ENCODE data around the gene SNN. TPM values are rescaled to one million over a fixed set of nuclear protein-coding genes. Genes with fewer than 3 reads are reported as not detected.
A peak's percentile ranks its signal among the peaks of the same experiment; 100 is the strongest.

The SNN gene
- polyA plus RNA-seq, 1 experiment: 7.5 TPM

- DNase-seq (ENCODE audit: low read depth): no peak
- TF ChIP-seq CTCF (IDR thresholded peaks at IDR 0.05; ENCODE audit: insufficient read depth, low read depth, low read length): no peak
- Histone ChIP-seq H3K27me3 (ENCODE audit: control insufficient read depth, insufficient read depth, low read length) (no peaks in the 10 kb centered on the region), H3K36me3 (ENCODE audit: control insufficient read depth, insufficient read depth, low read length) (no peaks in the 10 kb centered on the region), H3K4me3 (ENCODE audit: low read depth, low read length) (no peak overlapping the region)
- ChIA-PET CTCF (interaction anchor here (0.9 to 1.5 kb wide), 2 partner anchors 8 to 259 kb away, joined by 4 to 5 read pairs; no protein-coding TSS in a partner anchor), POLR2A (no interaction called here)
These were observed 1.9 kb upstream of the SNN start for GRCh38 chr16:11666103-11667055.

GRCh38 chr16:11667221-11667823 is 933 bp upstream of the SNN start:
- POLR2A ChIA-PET: no interaction called here

GRCh38 chr16:11668623-11669379 is 546 bp downstream of the SNN start:
- no peak for DNase-seq (ENCODE audit: low read depth)
- CTCF ChIA-PET: interaction anchor here (0.8 to 1.4 kb wide), 3 partner anchors 16 to 46 kb away, joined by 3 to 5 read pairs (median 5); no protein-coding TSS in a partner anchor
- Histone ChIP-seq H3K4me3 (ENCODE audit: low read depth, low read length) (peak overlapping the region; percentile 87), H3K27me3 (ENCODE audit: control insufficient read depth, insufficient read depth, low read length) (no peaks in the 10 kb centered on the region), H3K36me3 (ENCODE audit: control insufficient read depth, insufficient read depth, low read length) (no peaks in the 10 kb centered on the region)
- POLR2A ChIA-PET: no interaction called here
- no peak for TF ChIP-seq CTCF (IDR thresholded peaks at IDR 0.05; ENCODE audit: insufficient read depth, low read depth, low read length)

More at GRCh38 chr16:11667221-11667823, 933 bp upstream of the SNN start:
- H3K27me3 ChIP-seq (ENCODE audit: control insufficient read depth, insufficient read depth, low read length): no peaks in the 10 kb centered on the region
- no peaks in the 10 kb centered on the region for H3K36me3 ChIP-seq (ENCODE audit: control insufficient read depth, insufficient read depth, low read length)
- DNase-seq (ENCODE audit: low read depth): no peak
- no peak for TF ChIP-seq CTCF (IDR thresholded peaks at IDR 0.05; ENCODE audit: insufficient read depth, low read depth, low read length)
- no peak overlapping the region for H3K4me3 ChIP-seq (ENCODE audit: low read depth, low read length)
- CTCF ChIA-PET: interaction anchor here (0.6 to 1.5 kb wide), 3 partner anchors 9 to 260 kb away, joined by 3 to 5 read pairs (median 4); no protein-coding TSS in a partner anchor

GRCh38 chr16:11669380-11670146 is 1.3 kb downstream of the SNN start:
- Histone ChIP-seq H3K36me3 (ENCODE audit: control insufficient read depth, insufficient read depth, low read length) (no peaks in the 10 kb centered on the region), H3K27me3 (ENCODE audit: control insufficient read depth, insufficient read depth, low read length) (no peaks in the 10 kb centered on the region), H3K4me3 (ENCODE audit: low read depth, low read length) (peak overlapping the region; percentile 87)
- POLR2A ChIA-PET: interaction anchor here (0.6 kb wide), 1 partner anchor 155 kb away, joined by 10 read pairs; no protein-coding TSS in a partner anchor
- CTCF ChIA-PET: interaction anchor here (0.8 to 1.4 kb wide), 4 partner anchors 15 to 273 kb away, joined by 3 to 5 read pairs (median 4); no protein-coding TSS in a partner anchor
- no peak for DNase-seq (ENCODE audit: low read depth)
- TF ChIP-seq CTCF (IDR thresholded peaks at IDR 0.05; ENCODE audit: insufficient read depth, low read depth, low read length): no peak

All from BJ (cell line).